GM19324 (cell line): ENCODE measurements around the gene UAP1.
"Not testable (repeated sequence)": the region's sequence is repeated elsewhere in the genome, so short reads cannot be mapped to it uniquely, and the experiment has no call there.

Experiments used
- ATAC-seq: cut with Tn5 transposase; IDR thresholded peaks from one replicate; pipeline ENCODE4 v1.9.1; 2021; ENCODE audit warnings: mild to moderate bottlenecking, moderate library complexity; ENCODE audit not compliant: unreplicated experiment, low FRiP score

The UAP1 gene

GRCh38 chr1:162564762-162565218, 3.3 kb downstream of the UAP1 start:
- ATAC-seq: no peak

- no peak for ATAC-seq
These were observed 3.9 kb downstream of the UAP1 start for GRCh38 chr1:162565460-162565859.

- ATAC-seq: no peak
These were observed 5.3 kb downstream of the UAP1 start for GRCh38 chr1:162566870-162567269.

- no peak for ATAC-seq
These were observed 7.3 kb downstream of the UAP1 start for GRCh38 chr1:162568802-162569201.

- ATAC-seq: no peak
These were observed 9.2 kb downstream of the UAP1 start for GRCh38 chr1:162570718-162571117.

GRCh38 chr1:162571121-162571520, 9.6 kb downstream of the UAP1 start:
- not testable (repeated sequence) for ATAC-seq

GRCh38 chr1:162571696-162572095, 10.2 kb downstream of the UAP1 start:
- no peak for ATAC-seq

GRCh38 chr1:162573136-162573535, 11.6 kb downstream of the UAP1 start:
- ATAC-seq: no peak

- no peak for ATAC-seq
These were observed 16.7 kb downstream of the UAP1 start for GRCh38 chr1:162578071-162578700.

GRCh38 chr1:162578936-162579335, 17.4 kb downstream of the UAP1 start:
- ATAC-seq: no peak

- no peak for ATAC-seq
These were observed 18.8 kb downstream of the UAP1 start for GRCh38 chr1:162580308-162580707.

GRCh38 chr1:162582901-162583300, 21.4 kb downstream of the UAP1 start:
- ATAC-seq: not testable (repeated sequence)

- not testable (repeated sequence) for ATAC-seq
These were observed 23.6 kb downstream of the UAP1 start for GRCh38 chr1:162585101-162585500.

GRCh38 chr1:162587347-162587746, 25.8 kb downstream of the UAP1 start:
- no peak for ATAC-seq

GRCh38 chr1:162587761-162588260, 26.3 kb downstream of the UAP1 start:
- ATAC-seq: no peak

- ATAC-seq: no peak
These were observed 28.6 kb downstream of the UAP1 start for GRCh38 chr1:162590101-162590500.

GRCh38 chr1:162590686-162591085, 29.2 kb downstream of the UAP1 start:
- no peak for ATAC-seq

GRCh38 chr1:162596514-162597170, 35.1 kb downstream of the UAP1 start:
- ATAC-seq: no peak

GRCh38 chr1:162599451-162599850, 37.9 kb downstream of the UAP1 start:
- no peak for ATAC-seq

- not testable (repeated sequence) for ATAC-seq
These were observed 41.6 kb downstream of the UAP1 start for GRCh38 chr1:162603117-162603516.

- ATAC-seq: no peak
These were observed 43.9 kb downstream of the UAP1 start for GRCh38 chr1:162605225-162605927.
